ENCODE data around the gene CASK. TPM values are rescaled to one million over a fixed set of nuclear protein-coding genes. Genes with fewer than 3 reads are reported as not detected.

CASK gene
- total and polyA plus RNA-seq, 9 of the 15 experiments (the other 6 are each of a cell fraction or from before 2014, with no cell fraction given): 1.3 to 7.4 (median 5.2) TPM

- TF ChIP-seq, protein P1, sequence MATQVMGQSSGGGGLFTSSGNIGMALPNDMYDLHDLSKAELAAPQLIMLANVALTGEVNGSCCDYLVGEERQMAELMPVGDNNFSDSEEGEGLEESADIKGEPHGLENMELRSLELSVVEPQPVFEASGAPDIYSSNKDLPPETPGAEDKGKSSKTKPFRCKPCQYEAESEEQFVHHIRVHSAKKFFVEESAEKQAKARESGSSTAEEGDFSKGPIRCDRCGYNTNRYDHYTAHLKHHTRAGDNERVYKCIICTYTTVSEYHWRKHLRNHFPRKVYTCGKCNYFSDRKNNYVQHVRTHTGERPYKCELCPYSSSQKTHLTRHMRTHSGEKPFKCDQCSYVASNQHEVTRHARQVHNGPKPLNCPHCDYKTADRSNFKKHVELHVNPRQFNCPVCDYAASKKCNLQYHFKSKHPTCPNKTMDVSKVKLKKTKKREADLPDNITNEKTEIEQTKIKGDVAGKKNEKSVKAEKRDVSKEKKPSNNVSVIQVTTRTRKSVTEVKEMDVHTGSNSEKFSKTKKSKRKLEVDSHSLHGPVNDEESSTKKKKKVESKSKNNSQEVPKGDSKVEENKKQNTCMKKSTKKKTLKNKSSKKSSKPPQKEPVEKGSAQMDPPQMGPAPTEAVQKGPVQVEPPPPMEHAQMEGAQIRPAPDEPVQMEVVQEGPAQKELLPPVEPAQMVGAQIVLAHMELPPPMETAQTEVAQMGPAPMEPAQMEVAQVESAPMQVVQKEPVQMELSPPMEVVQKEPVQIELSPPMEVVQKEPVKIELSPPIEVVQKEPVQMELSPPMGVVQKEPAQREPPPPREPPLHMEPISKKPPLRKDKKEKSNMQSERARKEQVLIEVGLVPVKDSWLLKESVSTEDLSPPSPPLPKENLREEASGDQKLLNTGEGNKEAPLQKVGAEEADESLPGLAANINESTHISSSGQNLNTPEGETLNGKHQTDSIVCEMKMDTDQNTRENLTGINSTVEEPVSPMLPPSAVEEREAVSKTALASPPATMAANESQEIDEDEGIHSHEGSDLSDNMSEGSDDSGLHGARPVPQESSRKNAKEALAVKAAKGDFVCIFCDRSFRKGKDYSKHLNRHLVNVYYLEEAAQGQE (IDR thresholded peaks at IDR 0.05; ENCODE audit: borderline replicate concordance): peak; percentile 54; the same call in 1 of the 2 replicates
- TF ChIP-seq, protein P1 (CRISPR knock-in tag; IDR thresholded peaks at IDR 0.05; ENCODE audit: low read depth): no peak
- no peak for TF ChIP-seq ILF3 (IDR thresholded peaks at IDR 0.05; ENCODE audit: borderline replicate concordance)
- TF ChIP-seq, protein P2, sequence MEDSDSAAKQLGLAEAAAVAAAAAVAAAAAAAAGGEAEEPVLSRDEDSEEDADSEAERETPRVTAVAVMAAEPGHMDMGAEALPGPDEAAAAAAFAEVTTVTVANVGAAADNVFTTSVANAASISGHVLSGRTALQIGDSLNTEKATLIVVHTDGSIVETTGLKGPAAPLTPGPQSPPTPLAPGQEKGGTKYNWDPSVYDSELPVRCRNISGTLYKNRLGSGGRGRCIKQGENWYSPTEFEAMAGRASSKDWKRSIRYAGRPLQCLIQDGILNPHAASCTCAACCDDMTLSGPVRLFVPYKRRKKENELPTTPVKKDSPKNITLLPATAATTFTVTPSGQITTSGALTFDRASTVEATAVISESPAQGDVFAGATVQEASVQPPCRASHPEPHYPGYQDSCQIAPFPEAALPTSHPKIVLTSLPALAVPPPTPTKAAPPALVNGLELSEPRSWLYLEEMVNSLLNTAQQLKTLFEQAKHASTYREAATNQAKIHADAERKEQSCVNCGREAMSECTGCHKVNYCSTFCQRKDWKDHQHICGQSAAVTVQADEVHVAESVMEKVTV (CRISPR knock-in tag; IDR thresholded peaks at IDR 0.05): peak; percentile 64; the same call in 1 of the 2 replicates
- no peak for TF ChIP-seq FOXK1 (CRISPR knock-in tag; IDR thresholded peaks at IDR 0.05; ENCODE audit: borderline replicate concordance)
- TF ChIP-seq KLF10 (CRISPR knock-in tag; IDR thresholded peaks at IDR 0.05): no peak
- TF ChIP-seq STAT5B (CRISPR knock-in tag; IDR thresholded peaks at IDR 0.05): no peak
- TF ChIP-seq SIN3A (IDR thresholded peaks at IDR 0.05; ENCODE audit: borderline replicate concordance in 2 of 2, control insufficient read depth in 1 of 2, low read depth in 2 of 2, low read length in 2 of 2): no peak
- no peak for TF ChIP-seq CREBBP (IDR thresholded peaks at IDR 0.05; ENCODE audit: low read depth, low read length)
- no peak for TF ChIP-seq TCF15 (CRISPR knock-in tag; IDR thresholded peaks at IDR 0.05)
- TF ChIP-seq, protein P3, sequence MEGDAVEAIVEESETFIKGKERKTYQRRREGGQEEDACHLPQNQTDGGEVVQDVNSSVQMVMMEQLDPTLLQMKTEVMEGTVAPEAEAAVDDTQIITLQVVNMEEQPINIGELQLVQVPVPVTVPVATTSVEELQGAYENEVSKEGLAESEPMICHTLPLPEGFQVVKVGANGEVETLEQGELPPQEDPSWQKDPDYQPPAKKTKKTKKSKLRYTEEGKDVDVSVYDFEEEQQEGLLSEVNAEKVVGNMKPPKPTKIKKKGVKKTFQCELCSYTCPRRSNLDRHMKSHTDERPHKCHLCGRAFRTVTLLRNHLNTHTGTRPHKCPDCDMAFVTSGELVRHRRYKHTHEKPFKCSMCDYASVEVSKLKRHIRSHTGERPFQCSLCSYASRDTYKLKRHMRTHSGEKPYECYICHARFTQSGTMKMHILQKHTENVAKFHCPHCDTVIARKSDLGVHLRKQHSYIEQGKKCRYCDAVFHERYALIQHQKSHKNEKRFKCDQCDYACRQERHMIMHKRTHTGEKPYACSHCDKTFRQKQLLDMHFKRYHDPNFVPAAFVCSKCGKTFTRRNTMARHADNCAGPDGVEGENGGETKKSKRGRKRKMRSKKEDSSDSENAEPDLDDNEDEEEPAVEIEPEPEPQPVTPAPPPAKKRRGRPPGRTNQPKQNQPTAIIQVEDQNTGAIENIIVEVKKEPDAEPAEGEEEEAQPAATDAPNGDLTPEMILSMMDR (IDR thresholded peaks at IDR 0.05 in 2 of 3, conservative IDR thresholded peaks at IDR 0.05 in 1 of 3; ENCODE audit: insufficient read depth in 2 of 3, low read depth in 1 of 3, low read length in 3 of 3): peak; percentile 38 to 64 (median 43); a peak in 4 of 6 replicates
- no peak for TF ChIP-seq BHLHE40 (IDR thresholded peaks at IDR 0.05; ENCODE audit: low read length)
- TF ChIP-seq ZKSCAN8 (CRISPR knock-in tag; IDR thresholded peaks at IDR 0.05): no peak
Observed at GRCh38 chrX:41558531-41558930, 364.8 kb downstream of the CASK start (continued).
